RPMI7951 (cell line): ENCODE measurements around the gene IL19. TPM values are rescaled to one million over a fixed set of nuclear protein-coding genes. Genes with fewer than 3 reads are reported as not detected.

Experiments used
- DNase-seq: peaks from one replicate; pipeline ENCODE4 v3.0.0-alpha.2; 2012; ENCODE audit warnings: low read depth
- total RNA-seq: library from RNA; depleted of rRNA; stranded (reverse); fragments of >200 nt; shearing (Covaris generic); gene quantifications from 2 replicates; pipeline ENCODE4 v1.2.3, GENCODE V29; 2014

The IL19 gene
- total RNA-seq, 1 experiment from 2014 or later = 0.24 TPM

- DNase-seq = no peak
These were observed 1.8 kb downstream of the IL19 start, which contains the start of gene IL10 for GRCh38 chr1:206772243-206772937. Gene IL10, minus strand, starts transcription at chr1:206772494. Its CDS starts 59 bp downstream, at chr1:206772435.

- no peak for DNase-seq
These were observed 3.5 kb downstream of the IL19 start for GRCh38 chr1:206774093-206774492.

- no peak for DNase-seq
These were observed 5.7 kb downstream of the IL19 start for GRCh38 chr1:206776229-206776628.

GRCh38 chr1:206778031-206778430, 7.5 kb downstream of the IL19 start:
- DNase-seq = peak; percentile 32

- DNase-seq = peak; percentile 22
These were observed 8.3 kb downstream of the IL19 start for GRCh38 chr1:206778911-206779310.

- DNase-seq = no peak
These were observed 9.1 kb downstream of the IL19 start for GRCh38 chr1:206779638-206780037.

- DNase-seq = no peak
These were observed 11.9 kb downstream of the IL19 start for GRCh38 chr1:206782448-206782847.

GRCh38 chr1:206783506-206783905, 12.9 kb downstream of the IL19 start:
- no peak for DNase-seq

GRCh38 chr1:206784471-206784903, 13.9 kb downstream of the IL19 start:
- DNase-seq = no peak

- peak; percentile 12 for DNase-seq
These were observed 14.7 kb downstream of the IL19 start for GRCh38 chr1:206785182-206785765.

- no peak for DNase-seq
These were observed 15.8 kb downstream of the IL19 start for GRCh38 chr1:206786212-206786886.

GRCh38 chr1:206787891-206788290, 17.3 kb downstream of the IL19 start:
- peak; percentile 21 for DNase-seq

- DNase-seq = no peak
These were observed 18.0 kb downstream of the IL19 start for GRCh38 chr1:206788487-206789050.

GRCh38 chr1:206790502-206791250, 20.1 kb downstream of the IL19 start:
- DNase-seq = no peak

- DNase-seq = peak; percentile 61
These were observed 22.5 kb downstream of the IL19 start for GRCh38 chr1:206792939-206793607.

- no peak for DNase-seq
These were observed 23.0 kb downstream of the IL19 start for GRCh38 chr1:206793620-206794019.

GRCh38 chr1:206794294-206794908, 23.8 kb downstream of the IL19 start:
- DNase-seq = no peak

GRCh38 chr1:206796116-206796515, 25.5 kb downstream of the IL19 start:
- no peak for DNase-seq

GRCh38 chr1:206796981-206797402, 26.4 kb downstream of the IL19 start:
- DNase-seq = no peak

GRCh38 chr1:206797534-206798383, 27.2 kb downstream of the IL19 start:
- no peak for DNase-seq
